NCI-H1105 (cell line): Measurements from ENCODE around the gene ZNF691.
A peak's percentile ranks its signal among the peaks of the same experiment; 100 is the strongest.
"Not testable (repeated sequence)": the region's sequence is repeated elsewhere in the genome, so short reads cannot be mapped to it uniquely, and the experiment has no call there.

Experiments used
- DNase-seq: peaks from one replicate; lab custom pipeline; 2025; lab: John Stamatoyannopoulos, UW

Gene ZNF691, protein sequence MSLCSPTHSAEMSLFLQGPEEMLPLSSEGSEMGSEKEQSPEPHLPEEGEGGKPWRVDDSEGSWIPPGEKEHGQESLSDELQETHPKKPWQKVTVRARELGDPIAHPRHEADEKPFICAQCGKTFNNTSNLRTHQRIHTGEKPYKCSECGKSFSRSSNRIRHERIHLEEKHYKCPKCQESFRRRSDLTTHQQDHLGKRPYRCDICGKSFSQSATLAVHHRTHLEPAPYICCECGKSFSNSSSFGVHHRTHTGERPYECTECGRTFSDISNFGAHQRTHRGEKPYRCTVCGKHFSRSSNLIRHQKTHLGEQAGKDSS

DNA sequence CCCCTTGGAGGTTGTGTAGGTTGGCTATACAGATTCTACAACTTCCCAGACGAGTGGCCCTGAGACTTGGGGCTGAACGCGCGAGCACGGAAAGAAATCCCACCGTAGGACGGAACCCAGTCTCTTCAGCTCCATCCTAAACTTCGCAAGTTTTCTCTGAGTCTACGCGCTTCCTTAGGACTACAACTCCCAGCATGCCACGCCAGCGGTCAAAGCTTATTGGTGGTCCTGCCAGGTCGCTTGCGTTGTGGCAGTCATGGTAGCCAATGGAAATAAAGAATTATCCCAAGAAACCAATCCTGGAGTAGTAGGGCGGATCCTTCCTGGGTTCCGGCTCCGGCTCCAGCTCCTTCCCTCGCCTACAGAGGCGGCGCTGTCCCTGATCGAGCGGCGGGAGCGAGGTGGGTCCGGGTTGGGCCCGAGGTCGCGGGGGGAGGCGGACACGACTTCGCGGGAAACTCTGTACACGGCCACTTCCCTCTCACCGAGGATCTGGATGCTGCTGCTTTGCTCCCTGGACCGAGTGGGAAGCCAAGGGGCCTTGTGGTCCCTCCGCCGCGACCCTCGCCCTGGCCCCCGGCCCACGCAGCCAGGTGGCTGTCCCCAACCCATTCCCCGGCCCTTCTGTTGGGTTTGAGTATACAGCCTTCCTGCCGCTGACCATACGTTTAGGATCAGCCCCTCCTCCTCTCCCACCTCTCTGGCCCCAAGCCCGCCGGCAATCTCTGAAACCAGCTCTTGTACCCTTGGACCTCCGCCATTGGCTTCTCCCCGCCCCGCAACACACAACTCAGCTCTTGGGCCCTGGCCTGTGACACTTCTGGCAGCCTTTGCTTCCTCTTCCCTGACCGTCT lies at the start of gene ZNF691:
Gene ZNF691 (plus strand): TSS at position 357 of the 854 bp plus-strand sequence. CDS start 3,046 bp downstream, outside the sequence.
- peak; percentile 96 for DNase-seq

DNA sequence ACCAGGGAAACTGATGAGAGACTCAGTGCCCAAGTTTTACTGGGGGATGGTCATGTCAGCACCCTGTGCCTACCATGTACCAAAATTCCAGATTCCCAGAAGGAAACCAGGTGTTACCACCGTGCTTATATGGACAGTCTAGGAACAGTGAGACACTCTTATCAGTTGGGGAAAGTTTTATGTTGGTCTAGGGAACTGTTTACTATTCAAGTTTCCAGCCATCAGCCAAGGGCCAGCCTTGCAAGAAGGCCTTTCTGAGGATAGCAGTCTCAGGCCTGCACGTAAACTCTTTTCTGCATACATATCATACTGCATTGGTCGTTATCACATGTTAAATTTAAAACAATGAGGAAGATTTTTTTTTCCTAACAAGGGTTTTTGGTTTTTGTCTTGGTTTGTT lies 49.0 kb upstream of the ZNF691 start:
- DNase-seq = no peak

DNA sequence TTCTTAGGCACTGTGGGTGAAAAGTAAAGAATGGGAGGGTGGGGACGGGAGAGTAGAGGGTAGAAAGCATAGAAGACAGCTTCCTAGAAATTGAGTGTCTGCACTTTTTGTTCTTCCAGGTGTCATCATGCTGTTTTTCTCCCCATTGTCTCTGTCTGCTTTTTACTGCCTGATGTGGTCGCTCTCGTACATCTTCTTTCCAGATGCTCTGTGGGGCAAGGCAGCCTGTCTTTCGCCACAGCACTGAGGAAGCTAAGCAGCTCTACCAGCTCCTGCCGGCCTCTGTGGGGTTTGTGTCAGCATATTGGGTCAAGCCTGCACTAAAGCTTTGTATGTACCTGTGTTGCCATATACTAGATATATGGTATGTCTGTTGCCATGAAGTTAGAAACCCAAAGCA lies 48.4 kb upstream of the ZNF691 start:
- DNase-seq = no peak

DNA sequence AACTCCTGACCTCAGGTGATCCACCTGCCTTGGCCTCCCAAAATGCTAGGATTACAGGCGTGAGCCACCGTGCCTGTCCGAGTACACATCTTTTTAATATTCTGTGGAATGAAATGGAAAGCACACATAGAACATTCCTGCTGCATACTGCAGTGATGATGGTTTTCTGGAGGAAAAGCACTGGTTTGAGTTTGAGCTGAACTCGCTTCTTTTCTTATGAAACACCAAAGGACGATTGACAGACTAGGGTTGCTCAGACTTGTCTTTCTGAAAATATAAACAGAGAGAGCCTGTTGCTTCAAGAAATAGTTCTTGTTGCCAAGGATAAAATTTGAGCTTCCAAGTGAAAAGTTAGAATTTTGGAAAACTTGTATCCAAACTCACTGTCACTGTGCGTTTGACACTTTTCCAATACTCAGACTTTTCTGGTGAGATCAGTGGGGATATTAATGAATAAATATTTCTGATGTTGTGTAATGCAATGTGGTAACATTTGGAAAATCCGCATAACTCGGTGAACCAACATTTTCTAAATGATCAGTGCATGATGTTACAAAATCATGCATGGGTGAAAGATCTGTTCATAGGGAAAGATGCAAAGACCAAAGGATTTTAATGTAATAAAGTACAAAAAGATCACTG lies 44.5 kb upstream of the ZNF691 start:
- no peak for DNase-seq

DNA sequence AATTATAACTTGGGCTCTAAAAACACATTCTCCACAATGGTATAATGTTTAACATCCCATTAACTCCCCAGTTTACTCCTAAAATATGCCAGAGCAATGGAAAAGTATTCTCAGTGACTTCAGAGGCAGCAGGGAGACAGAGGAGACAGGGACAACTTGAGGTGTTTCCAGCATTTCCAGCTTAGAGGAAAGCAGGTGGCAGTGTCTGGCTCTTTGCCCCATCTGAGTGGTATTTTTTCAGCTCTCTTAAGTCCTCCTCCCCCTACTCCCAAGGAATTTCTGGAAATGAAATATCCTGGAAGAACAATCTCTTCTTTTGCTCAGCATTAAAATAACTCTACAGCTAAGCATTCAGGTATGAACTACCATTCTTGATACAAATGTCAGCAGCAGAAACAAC lies 40.2 kb upstream of the ZNF691 start:
- DNase-seq = no peak

DNA sequence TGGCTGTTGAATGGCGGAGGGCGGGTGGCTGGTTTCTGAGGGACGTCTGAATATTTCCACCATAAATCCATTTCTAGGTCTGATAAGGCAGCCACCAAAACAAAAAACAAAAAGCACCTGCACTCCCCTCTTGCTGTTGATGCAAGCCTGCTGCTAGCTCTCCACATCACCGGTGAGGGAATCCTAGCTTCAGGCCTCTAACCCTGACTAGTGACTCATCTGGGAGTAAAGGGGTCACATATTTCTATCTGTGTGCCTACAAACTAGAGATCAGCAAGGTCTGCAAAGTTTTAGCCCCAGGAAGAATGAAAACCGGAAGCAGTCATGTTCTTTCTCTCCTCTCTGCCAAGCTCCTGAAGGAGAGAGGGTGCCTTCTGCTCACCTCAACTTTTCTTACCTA lies 39.8 kb upstream of the ZNF691 start:
- no peak for DNase-seq

DNA sequence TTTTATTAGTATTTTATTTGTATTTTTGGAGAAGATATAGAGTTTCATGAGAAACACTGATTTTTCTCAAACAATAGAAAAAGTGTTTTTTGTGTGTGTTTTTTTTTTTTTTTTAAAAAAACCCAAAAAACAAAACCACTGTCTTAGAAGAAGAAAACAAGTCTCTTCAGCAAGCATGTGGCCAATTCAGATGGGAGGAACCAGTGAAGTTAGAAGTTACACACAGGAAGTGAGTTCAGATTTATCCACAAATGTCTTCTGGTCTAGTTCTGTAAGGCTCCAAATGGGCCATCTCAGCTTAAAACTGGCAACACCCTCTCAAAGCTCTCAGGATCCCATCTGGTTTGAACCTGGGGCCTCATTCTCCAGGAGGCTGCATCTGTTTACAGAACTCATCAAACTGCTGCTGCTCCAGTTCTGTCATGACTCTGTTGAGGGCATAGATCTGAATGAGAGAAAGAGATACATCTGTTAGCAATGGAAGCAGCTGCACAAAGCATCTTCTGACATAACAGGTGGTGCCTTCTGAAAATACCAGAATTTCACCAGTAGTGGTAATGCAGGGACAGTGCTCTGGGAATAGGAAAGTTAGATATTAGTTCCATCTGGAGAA lies 39.3 kb upstream of the ZNF691 start:
- DNase-seq = no peak

DNA sequence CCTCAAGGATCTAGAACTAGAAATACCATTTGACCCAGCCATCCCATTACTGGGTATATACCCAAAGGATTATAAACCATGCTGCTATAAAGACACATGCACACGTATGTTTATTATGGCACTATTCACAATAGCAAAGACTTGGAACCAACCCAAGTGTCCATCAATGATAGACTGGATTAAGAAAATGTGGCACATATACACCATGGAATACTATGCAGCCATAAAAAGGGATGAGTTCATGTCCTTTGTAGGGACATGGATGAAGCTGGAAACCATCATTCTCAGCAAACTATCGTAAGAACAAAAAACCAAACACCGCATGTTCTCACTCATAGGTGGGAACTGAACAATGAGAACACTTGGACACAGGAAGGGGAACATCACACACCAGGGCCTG lies 31.6 kb upstream of the ZNF691 start:
- DNase-seq = not testable (repeated sequence)

DNA sequence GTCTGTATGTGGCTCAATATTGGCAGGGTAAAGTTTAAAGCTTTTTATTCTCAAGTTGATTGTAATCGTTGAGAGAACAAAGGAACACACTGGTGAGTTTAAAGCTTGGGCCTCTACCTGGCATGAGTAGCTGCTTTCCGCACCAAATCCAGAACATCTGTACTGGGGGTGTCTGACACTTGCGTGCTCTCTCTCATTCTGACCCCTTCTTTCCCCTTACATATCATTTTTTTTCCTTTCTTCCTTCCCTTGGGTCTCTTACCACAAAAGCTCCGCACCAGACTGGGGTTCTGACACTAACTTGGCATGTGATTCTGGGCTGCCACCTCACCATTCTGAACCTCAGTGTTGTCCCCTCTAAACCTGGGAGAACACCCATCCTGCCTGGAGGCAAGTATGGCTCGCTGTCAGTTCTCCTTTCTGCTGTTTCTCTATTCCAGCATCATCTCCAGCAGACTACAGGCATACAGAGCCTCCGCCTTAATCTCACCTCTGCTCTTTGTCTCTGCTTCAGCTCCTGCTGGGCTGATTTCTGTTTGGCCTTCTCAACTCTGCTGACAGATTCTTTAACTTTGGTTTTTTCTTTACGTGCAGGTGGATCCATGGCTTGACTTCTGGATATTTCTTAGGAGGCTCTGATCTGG lies 30.4 kb upstream of the ZNF691 start:
- DNase-seq = peak; percentile 38

DNA sequence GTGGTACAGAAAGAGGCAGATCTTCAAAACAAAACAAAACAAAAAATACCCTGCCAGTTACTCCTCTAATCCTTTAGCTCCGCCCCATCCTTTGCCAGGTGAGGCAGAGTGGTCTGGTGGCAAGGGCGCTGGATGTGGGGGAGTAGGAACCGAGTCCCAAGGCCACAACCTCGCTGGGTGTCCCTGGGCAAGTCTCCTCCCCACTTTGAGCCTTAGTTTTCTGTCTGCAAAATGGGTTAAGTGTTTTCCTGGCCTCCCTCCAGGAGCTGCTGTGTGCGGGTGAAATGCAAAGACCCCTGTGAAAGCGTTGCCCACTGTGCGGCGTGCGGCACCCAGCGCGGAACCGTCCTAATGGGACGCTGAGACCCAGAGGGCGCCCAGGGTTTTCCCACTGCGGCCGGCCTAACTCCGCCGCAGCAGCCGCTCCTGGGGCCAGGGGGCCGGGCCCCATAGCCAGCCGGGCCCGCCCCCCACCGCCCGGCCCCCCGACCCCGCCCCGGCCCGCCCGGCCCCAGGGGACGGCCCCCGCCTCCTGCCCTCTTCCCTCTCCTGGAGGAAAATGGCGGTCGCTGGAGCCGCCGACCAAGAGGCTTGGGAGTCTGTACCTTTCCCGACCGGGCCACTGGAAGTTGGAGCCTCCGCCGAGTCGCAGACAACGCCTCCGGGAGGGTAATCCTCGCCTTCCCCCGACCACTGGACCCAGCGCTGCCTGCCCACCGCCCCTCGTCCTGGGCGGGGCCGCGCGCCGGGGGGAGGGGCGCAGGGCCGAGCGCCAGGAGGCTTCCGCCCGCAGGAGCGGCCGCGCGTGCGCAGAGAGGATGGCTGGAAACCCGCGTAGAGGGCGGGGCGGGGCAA lies 29.6 kb upstream of the ZNF691 start, which contains the start of the genes ERMAP and SVBP:
Gene ERMAP (plus strand): TSS at position 538 of the 855 bp plus-strand sequence. CDS start 13,327 bp downstream, outside the sequence.
Gene SVBP (minus strand): TSS at position 813 of the 855 bp plus-strand sequence. CDS start 853 bp downstream, outside the sequence.
- peak; percentile 91 for DNase-seq

DNA sequence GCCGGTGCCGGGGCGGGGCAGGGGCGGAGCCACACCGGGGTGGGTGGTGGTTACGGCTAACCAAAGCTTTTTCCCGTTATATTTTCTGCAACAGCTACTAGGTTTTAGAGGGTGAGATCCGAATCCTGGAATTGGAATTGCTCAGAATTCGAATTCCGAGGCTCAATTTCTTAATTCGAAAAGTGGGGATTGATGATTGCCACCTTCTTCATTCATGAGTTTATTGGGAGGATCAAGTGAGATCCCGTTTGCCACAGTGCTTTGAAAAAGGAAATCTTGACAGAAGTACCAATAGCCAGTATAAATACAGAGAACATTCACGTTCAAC lies 29.0 kb upstream of the ZNF691 start:
- DNase-seq = no peak

DNA sequence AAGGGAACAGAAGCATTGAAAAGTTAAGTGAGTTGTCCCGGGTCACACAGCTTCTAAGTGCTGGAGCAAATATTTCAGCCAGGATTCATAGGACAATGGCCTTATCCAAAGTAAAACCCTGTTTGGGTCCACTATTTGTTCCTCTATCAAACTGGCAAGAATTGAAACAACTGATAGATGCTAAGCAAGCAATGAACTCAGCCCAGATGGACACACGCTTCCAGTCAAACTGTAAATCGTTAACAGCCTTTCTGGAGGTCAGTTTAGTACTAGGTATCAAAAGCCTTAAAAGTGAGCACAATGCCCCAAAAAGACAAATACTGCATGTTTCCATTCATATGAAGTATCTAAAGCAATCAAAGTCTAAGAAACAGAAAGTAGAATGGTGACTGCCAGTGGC lies 28.4 kb upstream of the ZNF691 start:
- DNase-seq = no peak

DNA sequence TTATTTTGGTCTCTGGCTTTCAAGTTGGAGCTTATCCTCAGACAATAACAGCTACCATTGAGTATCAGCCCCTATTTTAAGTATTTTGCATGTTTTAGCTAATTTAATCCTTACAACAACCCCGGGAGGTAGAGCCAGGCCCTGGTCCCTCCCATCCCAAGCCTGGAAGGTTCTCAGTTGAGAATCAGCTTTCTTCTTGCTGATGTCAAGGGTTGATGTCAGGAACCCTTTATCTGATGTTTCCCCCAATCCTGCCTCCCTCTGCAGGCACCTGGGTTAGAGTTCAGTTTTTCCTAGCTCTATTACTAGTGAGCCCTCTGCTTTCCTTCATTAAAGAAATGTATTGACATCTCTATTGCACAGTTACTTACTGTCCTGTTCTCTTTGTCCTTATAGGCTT lies 25.6 kb upstream of the ZNF691 start:
- no peak for DNase-seq

DNA sequence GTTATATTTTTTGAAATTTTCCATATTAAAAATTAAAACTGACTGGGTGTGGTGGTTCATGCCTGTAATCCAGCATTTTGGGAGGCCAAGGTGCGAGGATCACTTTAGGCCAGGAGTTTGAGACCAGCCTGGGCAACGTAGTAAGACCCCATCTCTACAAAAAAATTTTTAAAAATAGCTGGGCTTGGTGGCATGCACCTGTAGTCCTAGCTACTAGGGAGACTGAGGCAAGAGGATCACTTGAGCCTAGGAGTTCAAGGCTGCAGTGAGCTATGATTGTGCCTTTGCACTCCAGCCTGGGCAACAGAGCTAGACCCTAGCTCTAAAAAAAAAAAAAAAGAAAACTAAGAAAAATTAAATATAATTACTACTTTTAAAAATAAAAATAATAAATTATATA lies 24.7 kb upstream of the ZNF691 start:
- DNase-seq = no peak

DNA sequence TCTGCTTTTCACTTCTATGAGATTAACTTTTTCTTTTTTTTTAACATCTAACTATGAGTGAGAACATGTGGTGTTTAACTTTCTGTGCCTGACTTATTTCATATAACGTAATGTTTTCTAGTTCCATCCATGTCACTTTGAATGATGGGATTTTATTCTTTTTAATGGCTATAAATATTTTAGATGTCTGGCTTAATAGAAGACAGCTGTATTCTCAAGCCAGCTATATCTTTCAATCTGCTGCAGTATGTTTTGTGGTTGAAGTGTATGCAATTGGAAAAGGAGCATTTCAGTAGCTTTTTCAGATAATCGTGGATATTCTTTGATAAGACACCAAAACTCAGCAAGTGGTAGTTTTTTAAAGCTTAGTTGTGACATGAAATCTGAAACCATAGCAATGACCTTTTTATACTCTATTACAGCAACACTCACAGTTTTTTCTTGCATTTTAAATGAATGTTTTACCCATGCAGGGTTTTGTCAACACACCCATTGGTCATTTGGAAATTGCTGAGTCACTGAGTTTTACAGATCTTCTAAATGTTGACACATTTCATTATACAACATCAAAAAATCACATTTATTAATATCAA lies 23.5 kb upstream of the ZNF691 start:
- DNase-seq = no peak

DNA sequence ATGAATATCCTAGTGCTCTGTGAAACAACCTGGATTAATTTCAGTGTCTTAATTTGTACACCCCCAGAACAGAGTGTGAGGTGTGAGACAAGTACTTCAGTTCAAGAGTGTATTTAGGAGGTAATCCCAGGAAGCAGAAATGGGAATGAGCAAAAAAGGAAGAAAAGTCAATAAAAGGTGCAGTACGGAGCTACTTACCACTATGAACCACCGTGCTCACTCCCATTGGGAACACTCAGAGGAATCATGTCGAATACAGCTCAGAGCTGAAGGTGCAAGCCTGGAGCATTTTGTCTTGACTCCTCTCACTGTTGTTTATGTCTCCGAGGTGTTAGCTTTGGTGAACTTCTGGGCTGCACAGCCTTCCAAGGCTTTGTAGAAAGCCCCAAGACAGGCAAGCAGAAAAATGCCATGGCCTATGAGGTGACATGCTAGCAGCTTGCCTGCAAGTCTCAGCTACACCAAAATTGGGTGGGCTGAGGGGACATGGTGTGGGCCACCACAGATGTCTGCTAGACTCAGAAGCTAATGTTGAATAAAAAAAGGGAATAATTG lies 21.9 kb upstream of the ZNF691 start:
- no peak for DNase-seq

DNA sequence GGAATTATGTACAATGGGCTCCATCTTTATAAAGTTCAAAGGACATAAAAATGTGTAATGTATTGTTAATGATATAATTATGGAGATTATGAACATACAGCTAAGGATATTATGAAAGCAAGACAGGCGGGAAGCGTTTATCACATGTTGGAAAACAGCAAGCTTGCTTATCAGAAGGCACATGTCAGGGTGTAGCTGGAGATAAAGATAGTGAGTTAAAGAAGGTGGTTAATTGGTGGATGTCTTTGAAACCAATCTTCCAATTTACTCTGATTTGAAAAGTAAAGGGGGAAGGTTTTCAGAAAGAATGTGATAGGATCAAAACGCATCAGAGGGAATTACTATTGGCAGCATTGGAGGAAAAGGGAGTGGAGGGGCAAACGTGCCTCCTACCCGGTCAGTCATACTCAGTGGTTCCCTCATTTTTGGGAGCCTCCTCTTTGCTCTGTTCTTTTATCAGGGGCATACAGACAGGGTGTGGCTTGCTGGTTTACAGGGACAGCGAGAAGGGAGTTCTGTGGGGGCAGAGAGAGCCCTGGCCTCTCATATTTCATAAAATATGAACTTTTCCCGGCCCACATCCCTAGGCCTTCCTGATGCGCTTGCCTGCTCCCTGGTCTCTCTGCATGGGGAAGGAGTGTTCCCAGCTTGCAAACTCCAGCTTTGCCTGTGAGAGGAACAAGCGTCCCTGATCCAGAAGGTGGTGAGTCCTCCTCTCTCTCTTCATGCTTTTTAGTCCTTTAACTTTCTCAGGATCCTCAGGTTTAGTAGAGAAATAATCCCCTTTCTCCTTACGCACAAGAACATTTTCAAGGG lies 21.2 kb upstream of the ZNF691 start:
- no peak for DNase-seq

DNA sequence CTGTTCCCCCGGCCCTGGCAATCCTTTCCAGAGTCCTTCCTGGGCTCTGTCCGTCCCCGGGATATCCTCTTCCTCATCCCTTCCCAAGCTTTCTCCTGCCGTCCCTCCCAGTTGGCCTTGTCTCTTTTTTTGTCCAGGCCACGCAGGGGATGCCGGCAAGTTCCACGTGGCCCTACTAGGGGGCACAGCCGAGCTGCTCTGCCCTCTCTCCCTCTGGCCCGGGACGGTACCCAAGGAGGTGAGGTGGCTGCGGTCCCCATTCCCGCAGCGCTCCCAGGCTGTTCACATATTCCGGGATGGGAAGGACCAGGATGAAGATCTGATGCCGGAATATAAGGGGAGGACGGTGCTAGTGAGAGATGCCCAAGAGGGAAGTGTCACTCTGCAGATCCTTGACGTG lies 15.8 kb upstream of the ZNF691 start:
- DNase-seq = no peak

DNA sequence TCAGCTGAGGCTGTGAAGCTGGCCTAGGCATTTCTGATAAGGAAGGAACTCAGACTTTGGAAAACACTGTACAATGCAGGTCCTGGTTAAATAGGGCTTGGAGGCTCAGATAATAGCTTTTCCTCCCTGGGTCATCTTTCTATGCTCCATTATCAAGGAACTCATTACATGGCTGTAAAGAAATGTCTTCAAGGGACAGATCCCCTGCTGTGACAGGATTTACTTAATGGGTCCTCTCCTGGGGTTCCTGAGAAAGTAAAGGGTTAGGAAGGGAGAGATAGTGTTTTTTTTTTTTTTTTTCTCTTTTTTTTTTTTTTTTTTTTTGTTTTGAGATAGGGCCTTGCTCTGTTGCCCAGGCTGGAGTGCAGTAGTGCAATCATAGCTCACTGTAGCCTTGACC lies 15.1 kb upstream of the ZNF691 start:
- DNase-seq = no peak
